ENCODE measurements around the gene FKRP. TPM values are rescaled to one million over a fixed set of nuclear protein-coding genes. Genes with fewer than 3 reads are reported as not detected.

The FKRP gene
- total and polyA plus RNA-seq, 2 of the 13 experiments (the other 11 are each of a cell fraction or from before 2014, with no cell fraction given): 7.3 to 9.8 TPM

DNA sequence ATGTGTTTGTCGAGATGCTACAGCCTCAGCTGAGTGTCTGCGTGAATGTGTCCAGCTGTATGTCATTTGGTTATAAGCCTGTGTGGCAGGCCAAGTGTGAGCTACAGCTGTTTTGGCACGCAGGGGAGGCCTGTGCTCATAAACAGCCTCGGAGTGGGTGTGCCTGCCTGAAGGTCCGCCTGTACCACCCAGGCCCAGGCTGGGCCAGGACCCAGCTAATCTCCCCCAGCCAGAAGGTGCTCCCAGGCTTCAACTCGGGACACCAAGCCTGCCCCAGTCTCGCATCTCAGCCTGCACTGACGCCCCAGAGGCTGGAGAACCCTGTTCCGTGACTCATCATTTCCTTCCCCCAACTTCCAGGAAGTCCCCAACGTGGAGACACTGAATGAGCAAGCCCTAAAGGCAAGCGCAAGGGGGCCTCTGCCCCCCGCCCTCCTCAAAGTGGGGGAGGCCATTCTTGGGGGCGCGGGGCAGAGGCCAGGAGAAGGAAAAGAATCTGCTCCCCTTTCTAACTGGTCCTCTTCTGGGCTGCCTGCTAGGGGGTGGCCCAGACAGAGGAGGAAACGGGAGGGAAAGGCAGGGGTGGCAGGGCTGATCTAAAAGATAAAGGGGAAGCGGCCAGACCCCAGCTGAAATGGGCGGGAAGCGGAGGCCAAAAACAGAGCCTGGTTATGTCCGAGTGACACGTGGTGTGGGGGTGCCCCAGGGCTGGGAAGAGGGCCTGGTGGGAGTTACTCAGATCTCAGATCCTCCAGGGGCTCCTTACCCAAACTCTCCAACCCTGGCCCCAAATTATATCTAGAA, 40.6 kb downstream of the FKRP start (continued):
- TF ChIP-seq, protein P1, sequence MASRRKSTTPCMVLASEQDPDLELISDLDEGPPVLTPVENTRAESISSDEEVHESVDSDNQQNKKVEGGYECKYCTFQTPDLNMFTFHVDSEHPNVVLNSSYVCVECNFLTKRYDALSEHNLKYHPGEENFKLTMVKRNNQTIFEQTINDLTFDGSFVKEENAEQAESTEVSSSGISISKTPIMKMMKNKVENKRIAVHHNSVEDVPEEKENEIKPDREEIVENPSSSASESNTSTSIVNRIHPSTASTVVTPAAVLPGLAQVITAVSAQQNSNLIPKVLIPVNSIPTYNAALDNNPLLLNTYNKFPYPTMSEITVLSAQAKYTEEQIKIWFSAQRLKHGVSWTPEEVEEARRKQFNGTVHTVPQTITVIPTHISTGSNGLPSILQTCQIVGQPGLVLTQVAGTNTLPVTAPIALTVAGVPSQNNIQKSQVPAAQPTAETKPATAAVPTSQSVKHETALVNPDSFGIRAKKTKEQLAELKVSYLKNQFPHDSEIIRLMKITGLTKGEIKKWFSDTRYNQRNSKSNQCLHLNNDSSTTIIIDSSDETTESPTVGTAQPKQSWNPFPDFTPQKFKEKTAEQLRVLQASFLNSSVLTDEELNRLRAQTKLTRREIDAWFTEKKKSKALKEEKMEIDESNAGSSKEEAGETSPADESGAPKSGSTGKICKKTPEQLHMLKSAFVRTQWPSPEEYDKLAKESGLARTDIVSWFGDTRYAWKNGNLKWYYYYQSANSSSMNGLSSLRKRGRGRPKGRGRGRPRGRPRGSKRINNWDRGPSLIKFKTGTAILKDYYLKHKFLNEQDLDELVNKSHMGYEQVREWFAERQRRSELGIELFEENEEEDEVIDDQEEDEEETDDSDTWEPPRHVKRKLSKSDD (CRISPR knock-in tag; IDR thresholded peaks at IDR 0.05; ENCODE audit: low read depth): 0 out of 2 replicates have a peak, but pooled peaks have one; percentile 67
- TF ChIP-seq KLF15 (CRISPR knock-in tag; IDR thresholded peaks at IDR 0.05; ENCODE audit: borderline replicate concordance) (0 out of 2 replicates have a peak, but pooled peaks have one; percentile 8), CENPX (CRISPR knock-in tag; IDR thresholded peaks at IDR 0.05) (no peak), NFE2 (CRISPR knock-in tag; IDR thresholded peaks at IDR 0.05) (peak; percentile 16; the same call in 1 of the 2 replicates), HDAC6 (IDR thresholded peaks at IDR 0.05; ENCODE audit: low read depth, low read length) (no peak), SIN3A (IDR thresholded peaks at IDR 0.05; ENCODE audit: borderline replicate concordance, low read depth, low read length) (peak; percentile 82; the same call in 1 of the 2 replicates), ZNF253 (CRISPR knock-in tag; IDR thresholded peaks at IDR 0.05; ENCODE audit: borderline replicate concordance) (no peak), CENPT (CRISPR knock-in tag; IDR thresholded peaks at IDR 0.05; ENCODE audit: low read depth) (no peak), ZNF614 (CRISPR knock-in tag; IDR thresholded peaks at IDR 0.05; ENCODE audit: borderline replicate concordance) (no peak), NFKBIZ (CRISPR knock-in tag; IDR thresholded peaks at IDR 0.05) (0 out of 2 replicates have a peak, but pooled peaks have one; percentile 33), MIER3 (CRISPR knock-in tag; IDR thresholded peaks at IDR 0.05; ENCODE audit: borderline replicate concordance) (peak; percentile 25; the same call in 1 of the 2 replicates), ZNF850 (CRISPR knock-in tag; conservative IDR thresholded peaks at IDR 0.05) (no peak), ZMYM3 (CRISPR knock-in tag; IDR thresholded peaks at IDR 0.05) (no peak), ZNF431 (CRISPR knock-in tag; IDR thresholded peaks at IDR 0.05; ENCODE audit: borderline replicate concordance, low read depth) (0 out of 2 replicates have a peak, but pooled peaks have one; percentile 49), MXI1 (IDR thresholded peaks at IDR 0.05; ENCODE audit: borderline replicate concordance, low read depth, low read length) (peak; percentile 11; the same call in 1 of the 3 replicates), SAP130 (CRISPR knock-in tag; IDR thresholded peaks at IDR 0.05; ENCODE audit: low read depth) (peak; percentile 94), ZNF577 (CRISPR knock-in tag; IDR thresholded peaks at IDR 0.05; ENCODE audit: borderline replicate concordance, low read depth) (no peak), THAP11 (CRISPR knock-in tag; IDR thresholded peaks at IDR 0.05) (peak; percentile 38; the same call in 1 of the 2 replicates), PHF21A (CRISPR knock-in tag; IDR thresholded peaks at IDR 0.05) (0 out of 2 replicates have a peak, but pooled peaks have one; percentile 25), ATAD3A (CRISPR knock-in tag; IDR thresholded peaks at IDR 0.05) (no peak)
- TF ChIP-seq, protein P2, sequence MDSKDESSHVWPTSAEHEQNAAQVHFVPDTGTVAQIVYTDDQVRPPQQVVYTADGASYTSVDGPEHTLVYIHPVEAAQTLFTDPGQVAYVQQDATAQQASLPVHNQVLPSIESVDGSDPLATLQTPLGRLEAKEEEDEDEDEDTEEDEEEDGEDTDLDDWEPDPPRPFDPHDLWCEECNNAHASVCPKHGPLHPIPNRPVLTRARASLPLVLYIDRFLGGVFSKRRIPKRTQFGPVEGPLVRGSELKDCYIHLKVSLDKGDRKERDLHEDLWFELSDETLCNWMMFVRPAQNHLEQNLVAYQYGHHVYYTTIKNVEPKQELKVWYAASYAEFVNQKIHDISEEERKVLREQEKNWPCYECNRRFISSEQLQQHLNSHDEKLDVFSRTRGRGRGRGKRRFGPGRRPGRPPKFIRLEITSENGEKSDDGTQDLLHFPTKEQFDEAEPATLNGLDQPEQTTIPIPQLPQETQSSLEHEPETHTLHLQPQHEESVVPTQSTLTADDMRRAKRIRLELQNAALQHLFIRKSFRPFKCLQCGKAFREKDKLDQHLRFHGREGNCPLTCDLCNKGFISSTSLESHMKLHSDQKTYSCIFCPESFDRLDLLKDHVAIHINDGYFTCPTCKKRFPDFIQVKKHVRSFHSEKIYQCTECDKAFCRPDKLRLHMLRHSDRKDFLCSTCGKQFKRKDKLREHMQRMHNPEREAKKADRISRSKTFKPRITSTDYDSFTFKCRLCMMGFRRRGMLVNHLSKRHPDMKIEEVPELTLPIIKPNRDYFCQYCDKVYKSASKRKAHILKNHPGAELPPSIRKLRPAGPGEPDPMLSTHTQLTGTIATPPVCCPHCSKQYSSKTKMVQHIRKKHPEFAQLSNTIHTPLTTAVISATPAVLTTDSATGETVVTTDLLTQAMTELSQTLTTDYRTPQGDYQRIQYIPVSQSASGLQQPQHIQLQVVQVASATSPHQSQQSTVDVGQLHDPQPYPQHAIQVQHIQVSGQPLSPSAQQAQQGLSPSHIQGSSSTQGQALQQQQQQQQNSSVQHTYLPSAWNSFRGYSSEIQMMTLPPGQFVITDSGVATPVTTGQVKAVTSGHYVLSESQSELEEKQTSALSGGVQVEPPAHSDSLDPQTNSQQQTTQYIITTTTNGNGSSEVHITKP (CRISPR knock-in tag; IDR thresholded peaks at IDR 0.05; ENCODE audit: low read depth): no peak
- TF ChIP-seq, protein P3, sequence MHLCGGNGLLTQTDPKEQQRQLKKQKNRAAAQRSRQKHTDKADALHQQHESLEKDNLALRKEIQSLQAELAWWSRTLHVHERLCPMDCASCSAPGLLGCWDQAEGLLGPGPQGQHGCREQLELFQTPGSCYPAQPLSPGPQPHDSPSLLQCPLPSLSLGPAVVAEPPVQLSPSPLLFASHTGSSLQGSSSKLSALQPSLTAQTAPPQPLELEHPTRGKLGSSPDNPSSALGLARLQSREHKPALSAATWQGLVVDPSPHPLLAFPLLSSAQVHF (CRISPR knock-in tag; IDR thresholded peaks at IDR 0.05): no peak
